H9 (cell line): ENCODE results near the gene H6PD. TPM values are rescaled to one million over a fixed set of nuclear protein-coding genes. Genes with fewer than 3 reads are reported as not detected.

Source experiments
- DNase-seq: peaks from one replicate; pipeline ENCODE4 v3.0.0-alpha.2; 2017
- H2AFZ ChIP-seq: one replicate; pipeline ENCODE4 v1.6.1; 2013; ENCODE audit warnings: mild to moderate bottlenecking, low read length, control low read depth, moderate library complexity
- H2AK5ac ChIP-seq: 2 replicates; pipeline ENCODE4 v1.6.1; 2013; ENCODE audit warnings: low read length, control low read depth, mixed read lengths; ENCODE audit not compliant: insufficient read length
- H2BK120ac ChIP-seq: one replicate; pipeline ENCODE4 v1.6.1; 2013; ENCODE audit warnings: low read depth, mild to moderate bottlenecking, low read length, control low read depth, inconsistent platforms; ENCODE audit not compliant: poor library complexity, severe bottlenecking
- H2BK12ac ChIP-seq: 2 replicates; pipeline ENCODE4 v1.6.1; 2013; ENCODE audit warnings: low read length, control low read depth, mixed read lengths, low read depth; ENCODE audit not compliant: insufficient read length
- H2BK15ac ChIP-seq: 2 replicates; pipeline ENCODE4 v1.6.1; 2013; ENCODE audit warnings: low read depth, low read length, control low read depth
- H2BK20ac ChIP-seq: one replicate; pipeline ENCODE4 v1.6.1; 2013; ENCODE audit warnings: low read depth, mild to moderate bottlenecking, low read length, control low read depth, inconsistent platforms; ENCODE audit not compliant: poor library complexity, severe bottlenecking
- H2BK5ac ChIP-seq: 2 replicates; pipeline ENCODE4 v1.6.1; 2013; ENCODE audit warnings: low read length, control low read depth, mixed read lengths; ENCODE audit not compliant: insufficient read length
- H3K14ac ChIP-seq: 2 replicates; pipeline ENCODE4 v1.6.1; 2013; ENCODE audit warnings: low read length, control low read depth; ENCODE audit not compliant: insufficient read depth
- H3K18ac ChIP-seq: 2 replicates; pipeline ENCODE4 v1.6.1; 2013; ENCODE audit warnings: low read depth, mild to moderate bottlenecking, mixed read lengths, low read length, control low read depth; ENCODE audit not compliant: insufficient read length
- H3K23ac ChIP-seq: 2 replicates; pipeline ENCODE4 v1.6.1; 2013; ENCODE audit warnings: low read length, control low read depth, mixed read lengths, low read depth; ENCODE audit not compliant: insufficient read length
- H3K23me2 ChIP-seq: 2 replicates; pipeline ENCODE4 v1.6.1; 2013; ENCODE audit warnings: low read depth, mild to moderate bottlenecking, mixed read lengths, low read length, control low read depth; ENCODE audit not compliant: insufficient read length, poor library complexity, severe bottlenecking
- H3K27ac ChIP-seq: 2 replicates; pipeline ENCODE4 v1.5.1; 2013; ENCODE audit warnings: low read length, control low read depth, mixed read lengths, low read depth; ENCODE audit not compliant: insufficient read length
- H3K27me3 ChIP-seq: 2 replicates; pipeline ENCODE4 v1.6.1; 2013; ENCODE audit warnings: low read length, control low read depth, inconsistent platforms; ENCODE audit not compliant: insufficient read depth
- H3K4ac ChIP-seq: 2 replicates; pipeline ENCODE4 v1.6.1; 2013; ENCODE audit warnings: low read depth, mild to moderate bottlenecking, control low read depth, inconsistent platforms, low read length, moderate library complexity
- H3K4me1 ChIP-seq: 2 replicates; pipeline ENCODE4 v1.6.1; 2013; ENCODE audit warnings: low read length, control low read depth, inconsistent platforms; ENCODE audit not compliant: insufficient read depth
- H3K4me2 ChIP-seq: 2 replicates; pipeline ENCODE4 v1.6.1; 2013; ENCODE audit warnings: low read length, control low read depth, mixed read lengths; ENCODE audit not compliant: insufficient read length, insufficient read depth
- H3K56ac ChIP-seq: 2 replicates; pipeline ENCODE4 v1.6.1; 2013; ENCODE audit warnings: low read depth, mild to moderate bottlenecking, mixed read lengths, low read length, control low read depth; ENCODE audit not compliant: insufficient read length
- H3K79me1 ChIP-seq: 2 replicates; pipeline ENCODE4 v1.6.1; 2013; ENCODE audit warnings: low read depth, mild to moderate bottlenecking, moderate library complexity, low read length, control low read depth, inconsistent platforms; ENCODE audit not compliant: insufficient read depth, poor library complexity, severe bottlenecking
- H3K79me2 ChIP-seq: 2 replicates; pipeline ENCODE4 v1.6.1; 2013; ENCODE audit warnings: low read length, control low read depth, inconsistent platforms; ENCODE audit not compliant: insufficient read depth
- H3K9ac ChIP-seq: 2 replicates; pipeline ENCODE4 v1.6.1; 2013; ENCODE audit warnings: low read length, control low read depth, mixed read lengths; ENCODE audit not compliant: insufficient read length; ENCODE audit errors: extremely low read depth
- H3K9me3 ChIP-seq: one replicate; pipeline ENCODE4 v1.6.1; 2013; ENCODE audit warnings: low read depth, low read length, inconsistent platforms; ENCODE audit not compliant: control insufficient read depth
- H3T11ph ChIP-seq: one replicate; pipeline ENCODE4 v1.6.1; 2013; ENCODE audit warnings: mild to moderate bottlenecking, low read length, control low read depth, inconsistent platforms
- H4K20me1 ChIP-seq: one replicate; pipeline ENCODE4 v1.6.1; 2013; ENCODE audit not compliant: control insufficient read depth, insufficient read length, insufficient read depth
- H4K5ac ChIP-seq: 2 replicates; pipeline ENCODE4 v1.6.1; 2013; ENCODE audit warnings: low read depth, mild to moderate bottlenecking, mixed read lengths, low read length, control low read depth; ENCODE audit not compliant: insufficient read length
- H4K8ac ChIP-seq: replicated peaks from 2 replicates; pipeline ENCODE4 v1.6.1; 2013; ENCODE audit warnings: low read length, control low read depth, mixed read lengths, low read depth; ENCODE audit not compliant: insufficient read length
- H4K91ac ChIP-seq: 2 replicates; pipeline ENCODE4 v1.6.1; 2013; ENCODE audit warnings: low read depth, mild to moderate bottlenecking, moderate library complexity, mixed read lengths, low read length, control low read depth; ENCODE audit not compliant: insufficient read length
- H3K27ac Mint-ChIP-seq, 3 experiments: 2 replicates in 2 of 3; 3 replicates in 1 of 3; pipeline ENCODE4 v1.8.0; 2020 to 2021; ENCODE audit warnings: mixed read lengths in 3 of 3, mild to moderate bottlenecking in 1 of 3, moderate library complexity in 1 of 3
- H3K27me3 Mint-ChIP-seq: 2 replicates; pipeline ENCODE4 v1.8.0; 2021; ENCODE audit warnings: low read depth, mild to moderate bottlenecking, moderate library complexity, mixed read lengths
- H3K36me3 Mint-ChIP-seq, 3 experiments: 2 replicates in 2 of 3; 3 replicates in 1 of 3; pipeline ENCODE4 v1.8.0; 2020 to 2021; ENCODE audit warnings: low read depth in 3 of 3, mixed read lengths in 3 of 3; ENCODE audit not compliant: insufficient read depth in 1 of 3
- H3K4me1 Mint-ChIP-seq, 2 experiments: 2 replicates each; pipeline ENCODE4 v1.8.0; 2020; ENCODE audit warnings: mixed read lengths in 2 of 2
- H3K4me3 Mint-ChIP-seq, 2 experiments: 2 replicates in 1 of 2; 3 replicates in 1 of 2; pipeline ENCODE4 v1.8.0; 2020 to 2021; ENCODE audit warnings: mild to moderate bottlenecking in 2 of 2, mixed read lengths in 2 of 2, moderate library complexity in 1 of 2
- H3K9me3 Mint-ChIP-seq, 2 experiments: 2 replicates in 1 of 2; 3 replicates in 1 of 2; pipeline ENCODE4 v1.8.0; 2020; ENCODE audit warnings: mild to moderate bottlenecking in 2 of 2, mixed read lengths in 2 of 2, moderate library complexity in 1 of 2
- WGBS: extraction: QIAGEN DNeasy Blood & Tissue Kit; methylation state at CpG from one replicate; pipeline ENCODE4 v1.1.7; 2013; ENCODE audit warnings: missing lambda C conversion rate, low lambda C conversion rate, mixed read lengths; ENCODE audit not compliant: insufficient read length; ENCODE audit errors: extremely low coverage; 5-methylcytosine and 5-hydroxymethylcytosine counted together
- long read RNA-seq: library from polyadenylated mRNA; unstranded; transcript quantifications from one replicate; pipeline ENCODE4 v2.0.0, GENCODE V29; 2020
- total RNA-seq: library from RNA; stranded (reverse); gene quantifications from 2 replicates; pipeline ENCODE4 v1.2.1, GENCODE V29; 2021
- TF ChIP-seq, protein P1 (sequence below): fragments of 200-600 bp; sonication (generic); conservative IDR thresholded peaks from 3 replicates; pipeline ENCODE4 v1.8.0; 2021; ENCODE audit warnings: antibody characterized with exemption, mild to moderate bottlenecking

H6PD gene, protein sequence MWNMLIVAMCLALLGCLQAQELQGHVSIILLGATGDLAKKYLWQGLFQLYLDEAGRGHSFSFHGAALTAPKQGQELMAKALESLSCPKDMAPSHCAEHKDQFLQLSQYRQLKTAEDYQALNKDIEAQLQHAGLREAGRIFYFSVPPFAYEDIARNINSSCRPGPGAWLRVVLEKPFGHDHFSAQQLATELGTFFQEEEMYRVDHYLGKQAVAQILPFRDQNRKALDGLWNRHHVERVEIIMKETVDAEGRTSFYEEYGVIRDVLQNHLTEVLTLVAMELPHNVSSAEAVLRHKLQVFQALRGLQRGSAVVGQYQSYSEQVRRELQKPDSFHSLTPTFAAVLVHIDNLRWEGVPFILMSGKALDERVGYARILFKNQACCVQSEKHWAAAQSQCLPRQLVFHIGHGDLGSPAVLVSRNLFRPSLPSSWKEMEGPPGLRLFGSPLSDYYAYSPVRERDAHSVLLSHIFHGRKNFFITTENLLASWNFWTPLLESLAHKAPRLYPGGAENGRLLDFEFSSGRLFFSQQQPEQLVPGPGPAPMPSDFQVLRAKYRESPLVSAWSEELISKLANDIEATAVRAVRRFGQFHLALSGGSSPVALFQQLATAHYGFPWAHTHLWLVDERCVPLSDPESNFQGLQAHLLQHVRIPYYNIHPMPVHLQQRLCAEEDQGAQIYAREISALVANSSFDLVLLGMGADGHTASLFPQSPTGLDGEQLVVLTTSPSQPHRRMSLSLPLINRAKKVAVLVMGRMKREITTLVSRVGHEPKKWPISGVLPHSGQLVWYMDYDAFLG
- total RNA-seq = 7.6 and 7.9 TPM in 2 replicates
- long read RNA-seq, partial matches to known transcripts = 1 of 3 reads
- long read RNA-seq, other reads (novel, unspliced or antisense) = 2 of 3 reads

DNA sequence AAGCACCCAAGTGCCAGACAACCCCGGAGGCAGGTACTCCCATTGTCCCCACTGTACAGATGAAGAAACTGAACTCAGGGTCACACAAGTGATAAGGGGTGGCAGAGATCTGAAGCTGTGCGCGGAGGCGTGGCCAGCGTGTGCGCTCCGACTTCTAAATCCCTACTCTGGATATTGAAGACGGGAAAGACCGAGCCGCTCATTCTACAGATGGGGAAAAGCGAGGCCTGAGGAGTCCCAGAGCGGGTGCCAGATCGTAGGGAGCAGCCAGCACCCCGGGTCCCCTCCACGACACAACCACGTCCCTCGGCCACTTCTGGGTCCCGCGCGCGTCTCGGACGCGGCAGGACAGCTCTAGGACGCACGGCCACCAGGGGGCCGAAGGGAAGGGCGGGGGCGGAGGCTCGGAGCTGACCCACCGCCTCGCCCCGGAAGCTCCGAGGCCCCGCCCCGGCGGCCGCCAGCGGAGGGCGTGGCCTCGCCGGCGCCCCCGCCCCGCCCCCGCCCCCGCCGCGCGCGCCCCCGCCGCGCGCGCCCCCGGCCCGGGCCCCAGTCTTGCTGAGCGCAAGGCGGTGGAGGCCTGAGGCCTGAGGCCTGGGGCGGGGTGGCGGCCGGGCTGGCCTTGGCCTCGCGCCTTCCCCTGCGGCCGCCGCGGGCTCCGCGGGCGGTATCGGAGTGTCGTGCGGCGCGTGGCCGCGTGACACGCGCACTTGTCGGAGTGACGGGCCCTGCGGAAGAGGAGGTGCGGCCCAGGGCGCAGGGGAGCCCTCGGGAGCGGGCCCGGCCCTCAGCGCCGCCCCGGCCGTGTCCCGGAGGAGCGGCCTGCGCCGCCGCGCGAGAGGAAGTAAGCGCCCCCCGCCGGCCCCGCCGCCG is at the start of gene H6PD:
H6PD (plus strand) TSS at position 552 of the 873 bp plus-strand sequence. CDS start 10,161 bp downstream, outside the sequence.
- no peaks in the 10 kb centered on the region for H4K20me1 ChIP-seq
- H3T11ph ChIP-seq = no peak within 1 kb of the TSS
- peaks cover 12 to 23% of the 10 kb centered on the region in 2 experiments for H3K4me1 Mint-ChIP-seq
- H3K79me2 ChIP-seq = no peaks in the 10 kb centered on the region
- H3K18ac ChIP-seq = peak within 1 kb of the TSS; percentile 93
- H3K36me3 Mint-ChIP-seq = no peaks in the 10 kb centered on the region
- peak within 1 kb of the TSS; percentile 97 for H3K14ac ChIP-seq
- no peak within 1 kb of the TSS for H2BK120ac ChIP-seq
- H4K8ac ChIP-seq = no peak within 1 kb of the TSS
- H3K27ac ChIP-seq = no peak within 1 kb of the TSS
- H3K9ac ChIP-seq = peak within 1 kb of the TSS; percentile 89
- no peaks in the 10 kb centered on the region for H3K79me1 ChIP-seq
- no peaks in the 10 kb centered on the region for H3K9me3 ChIP-seq
- no peak within 1 kb of the TSS for H2AFZ ChIP-seq
- H2AK5ac ChIP-seq = no peak within 1 kb of the TSS
- H4K91ac ChIP-seq = no peak within 1 kb of the TSS
- H2BK20ac ChIP-seq = no peak within 1 kb of the TSS
- peak; percentile 85 for DNase-seq
- peak within 1 kb of the TSS; percentile 79 for H3K4me2 ChIP-seq
- peak within 1 kb of the TSS; percentile 85 to 88 for H3K4me3 Mint-ChIP-seq
- no peak within 1 kb of the TSS for H2BK5ac ChIP-seq
- no peak within 1 kb of the TSS for H4K5ac ChIP-seq
- TF ChIP-seq, protein P1, sequence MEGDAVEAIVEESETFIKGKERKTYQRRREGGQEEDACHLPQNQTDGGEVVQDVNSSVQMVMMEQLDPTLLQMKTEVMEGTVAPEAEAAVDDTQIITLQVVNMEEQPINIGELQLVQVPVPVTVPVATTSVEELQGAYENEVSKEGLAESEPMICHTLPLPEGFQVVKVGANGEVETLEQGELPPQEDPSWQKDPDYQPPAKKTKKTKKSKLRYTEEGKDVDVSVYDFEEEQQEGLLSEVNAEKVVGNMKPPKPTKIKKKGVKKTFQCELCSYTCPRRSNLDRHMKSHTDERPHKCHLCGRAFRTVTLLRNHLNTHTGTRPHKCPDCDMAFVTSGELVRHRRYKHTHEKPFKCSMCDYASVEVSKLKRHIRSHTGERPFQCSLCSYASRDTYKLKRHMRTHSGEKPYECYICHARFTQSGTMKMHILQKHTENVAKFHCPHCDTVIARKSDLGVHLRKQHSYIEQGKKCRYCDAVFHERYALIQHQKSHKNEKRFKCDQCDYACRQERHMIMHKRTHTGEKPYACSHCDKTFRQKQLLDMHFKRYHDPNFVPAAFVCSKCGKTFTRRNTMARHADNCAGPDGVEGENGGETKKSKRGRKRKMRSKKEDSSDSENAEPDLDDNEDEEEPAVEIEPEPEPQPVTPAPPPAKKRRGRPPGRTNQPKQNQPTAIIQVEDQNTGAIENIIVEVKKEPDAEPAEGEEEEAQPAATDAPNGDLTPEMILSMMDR = peak; percentile 73
- no peak within 1 kb of the TSS for H3K4ac ChIP-seq
- H3K27me3 ChIP-seq = no peaks in the 10 kb centered on the region
- peak within 1 kb of the TSS in 2 of 3 experiments; percentile 53 to 76; a peak in 2 of 7 replicates for H3K27ac Mint-ChIP-seq
- no CpG with 5 or more reads among the region's 106 CpGs for WGBS
- peaks cover 8% of the 10 kb centered on the region for H3K27me3 Mint-ChIP-seq
- no peaks in the 10 kb centered on the region for H3K4me1 ChIP-seq
- H3K56ac ChIP-seq = no peak within 1 kb of the TSS
- H3K23ac ChIP-seq = no peak within 1 kb of the TSS
- no peak within 1 kb of the TSS for H2BK12ac ChIP-seq
- no peak within 1 kb of the TSS for H2BK15ac ChIP-seq
- H3K23me2 ChIP-seq = peaks cover 4% of the 10 kb centered on the region
- no peaks in the 10 kb centered on the region for H3K9me3 Mint-ChIP-seq
